Right lobe of liver (tissue), 6 donors: ENCODE results near the gene TAAR6. TPM values are rescaled to one million over a fixed set of nuclear protein-coding genes. Genes with fewer than 3 reads are reported as not detected.
"Not testable (repeated sequence)": the region's sequence is repeated elsewhere in the genome, so short reads cannot be mapped to it uniquely, and the experiment has no call there.

Experiments used
- ATAC-seq, 4 donors: fragments of 200-7000 bp; cut with Tn5 transposase; one replicate each; pipeline ENCODE4 v1.9.1; 2020; ENCODE audit warnings: mild to moderate bottlenecking in 4 of 4, moderate library complexity in 4 of 4
- DNase-seq, 3 donors: peaks; one replicate each; pipeline ENCODE4 v3.0.0-alpha.2; 2020
- H3K27ac ChIP-seq, 3 donors: fragments of 200-600 bp; one replicate each; pipeline ENCODE4 v1.8.0; 2022
- H3K27me3 ChIP-seq, 2 donors: fragments of 200-600 bp; one replicate each; pipeline ENCODE4 v1.8.0; 2022
- H3K36me3 ChIP-seq, 4 donors: fragments of 200-600 bp; sonication (generic) in 1 of 4; one replicate each; pipeline versions ENCODE4 v1.5.1 to v1.8.0; 2017 to 2022; ENCODE audit warnings: control low read depth in 1 of 4
- H3K4me1 ChIP-seq, 4 donors: fragments of 200-600 bp; sonication (generic) in 1 of 4; one replicate each; pipeline versions ENCODE4 v1.5.1 to v1.8.0; 2017 to 2022; ENCODE audit warnings: control low read depth in 1 of 4
- H3K4me3 ChIP-seq, 3 donors: fragments of 200-600 bp; one replicate each; pipeline ENCODE4 v1.8.0; 2022
- H3K9me3 ChIP-seq, 4 donors: fragments of 200-600 bp; sonication (generic) in 1 of 4; one replicate each; pipeline versions ENCODE4 v1.5.1 to v1.8.0; 2017 to 2022; ENCODE audit warnings: control low read depth in 1 of 4
- POLR2A ChIP-seq: fragments of 450-650 bp; IDR thresholded peaks from one replicate; pipeline ENCODE4 v1.6.1; 2017; ENCODE audit warnings: antibody characterized with exemption, mild to moderate bottlenecking
- WGBS: methylation state at CpG from one replicate; pipeline ENCODE4 v1.1.6; 2018; ENCODE audit warnings: low coverage, low lambda C conversion rate; ENCODE audit not compliant: insufficient coverage; ENCODE audit errors: missing lambda C conversion rate; 5-methylcytosine and 5-hydroxymethylcytosine counted together
- intact Hi-C, 2 donors: fragments of 100-400 bp; cut with DNase I; formaldehyde crosslinking; loops; one replicate each; pipeline versions ENCODE4 v1.11.2 to v1.14.1; 2022
- total RNA-seq, 6 experiments: library from RNA; depleted of rRNA in 2 of 6; stranded (reverse); fragments of >200 nt in 2 of 6; fragmentation: NEBNext Ultra II Directional in 3 of 6; extraction: Animal tissue kit (Norgen Biotek cat#: 25700) in 3 of 6; gene quantifications; one replicate each; pipeline versions ENCODE4 v1.1.0 to v1.2.4, GENCODE V29; 2016 to 2023
- TF ChIP-seq, protein P1 (sequence below), 4 donors: fragments of 200-600 bp in 3 of 4; fragments of 450-650 bp in 1 of 4; IDR thresholded peaks; one replicate each; pipeline versions ENCODE4 v1.5.1 to v1.8.0; 2016 to 2022; ENCODE audit warnings: antibody characterized with exemption in 4 of 4, mild to moderate bottlenecking in 2 of 4
- donor health status: DM: no; HTN: yes; CAD: no.
- donor health status: DM: no; HTN: no; CAD: no.
- donor health status: DM: no; HTN: no; CAD: no.
- donor health status: DM: no; HTN: yes; CAD: no.
- donor health status: DM: no; HTN: yes; CAD: no.

TAAR6 gene
- total RNA-seq, 6 experiments from 2014 or later: not detected

DNA sequence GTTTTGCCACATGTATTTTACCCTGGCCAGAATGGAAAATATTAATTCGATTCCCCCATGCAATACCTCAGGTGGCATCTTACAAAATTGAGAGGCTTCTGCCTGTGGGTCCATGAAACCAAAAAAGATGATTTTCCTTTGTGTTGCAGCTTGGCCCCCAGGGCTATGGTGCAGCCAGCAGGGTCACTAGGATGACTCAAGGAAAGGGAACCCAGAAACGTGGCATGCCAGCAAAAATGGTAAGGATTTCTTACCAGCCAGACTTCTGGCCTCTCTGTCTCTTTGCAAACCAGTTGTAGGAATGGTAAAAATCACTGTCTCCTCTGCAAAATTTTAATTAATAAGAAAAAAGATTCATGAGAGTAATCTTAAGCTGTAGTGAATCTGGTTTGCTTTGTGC lies 43.7 kb upstream of the TAAR6 start:
- Histone ChIP-seq H3K4me3 (no peak overlapping the region), H3K4me1 (no peaks in the 10 kb centered on the region), H3K9me3 (no peaks in the 10 kb centered on the region), H3K27me3 (no peaks in the 10 kb centered on the region), H3K27ac (no peak overlapping the region), H3K36me3 (no peaks in the 10 kb centered on the region)
- no peak for TF ChIP-seq POLR2A
- TF ChIP-seq, protein P1, sequence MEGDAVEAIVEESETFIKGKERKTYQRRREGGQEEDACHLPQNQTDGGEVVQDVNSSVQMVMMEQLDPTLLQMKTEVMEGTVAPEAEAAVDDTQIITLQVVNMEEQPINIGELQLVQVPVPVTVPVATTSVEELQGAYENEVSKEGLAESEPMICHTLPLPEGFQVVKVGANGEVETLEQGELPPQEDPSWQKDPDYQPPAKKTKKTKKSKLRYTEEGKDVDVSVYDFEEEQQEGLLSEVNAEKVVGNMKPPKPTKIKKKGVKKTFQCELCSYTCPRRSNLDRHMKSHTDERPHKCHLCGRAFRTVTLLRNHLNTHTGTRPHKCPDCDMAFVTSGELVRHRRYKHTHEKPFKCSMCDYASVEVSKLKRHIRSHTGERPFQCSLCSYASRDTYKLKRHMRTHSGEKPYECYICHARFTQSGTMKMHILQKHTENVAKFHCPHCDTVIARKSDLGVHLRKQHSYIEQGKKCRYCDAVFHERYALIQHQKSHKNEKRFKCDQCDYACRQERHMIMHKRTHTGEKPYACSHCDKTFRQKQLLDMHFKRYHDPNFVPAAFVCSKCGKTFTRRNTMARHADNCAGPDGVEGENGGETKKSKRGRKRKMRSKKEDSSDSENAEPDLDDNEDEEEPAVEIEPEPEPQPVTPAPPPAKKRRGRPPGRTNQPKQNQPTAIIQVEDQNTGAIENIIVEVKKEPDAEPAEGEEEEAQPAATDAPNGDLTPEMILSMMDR (IDR thresholded peaks at IDR 0.05): no peak
- ATAC-seq (no peak), DNase-seq (no peak)
- WGBS: 53% methylated on average over 2 of the region's 2 CpGs
- intact Hi-C loops: loop anchor here (10.0 kb wide), 2 partner anchors 238 to 248 kb away; no protein-coding TSS in a partner anchor

DNA sequence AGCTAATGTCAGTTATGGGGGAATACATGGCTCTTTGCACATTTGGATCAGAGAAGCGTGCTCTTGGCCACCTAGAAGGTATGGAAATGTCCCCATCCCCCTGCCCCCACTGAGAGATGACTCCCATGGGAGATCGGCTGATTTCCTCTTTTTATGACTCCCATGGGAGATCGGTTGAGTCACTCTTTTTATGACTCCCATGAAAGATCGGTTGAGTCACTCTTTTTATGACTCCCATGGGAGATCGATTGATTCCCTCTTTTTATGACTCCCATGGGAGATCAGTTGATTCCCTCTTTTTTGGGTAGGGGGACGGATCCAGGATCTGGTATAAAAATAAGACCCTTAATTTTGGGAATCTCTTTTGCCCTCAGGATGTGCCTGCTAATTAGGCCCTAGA lies 42.3 kb upstream of the TAAR6 start:
- no peak for ATAC-seq
- no peak for TF ChIP-seq POLR2A
- TF ChIP-seq, protein P1 (IDR thresholded peaks at IDR 0.05): no peak
- H3K4me1 ChIP-seq: no peaks in the 10 kb centered on the region
- no peaks in the 10 kb centered on the region for H3K36me3 ChIP-seq
- 81% methylated on average over 6 of the region's 6 CpGs for WGBS
- H3K9me3 ChIP-seq: no peaks in the 10 kb centered on the region
- intact Hi-C loops: loop anchor here (10.0 kb wide), 2 partner anchors 237 to 247 kb away; no protein-coding TSS in a partner anchor
- no peak overlapping the region for H3K27ac ChIP-seq
- no peak for DNase-seq
- H3K27me3 ChIP-seq: no peaks in the 10 kb centered on the region
- no peak overlapping the region for H3K4me3 ChIP-seq

DNA sequence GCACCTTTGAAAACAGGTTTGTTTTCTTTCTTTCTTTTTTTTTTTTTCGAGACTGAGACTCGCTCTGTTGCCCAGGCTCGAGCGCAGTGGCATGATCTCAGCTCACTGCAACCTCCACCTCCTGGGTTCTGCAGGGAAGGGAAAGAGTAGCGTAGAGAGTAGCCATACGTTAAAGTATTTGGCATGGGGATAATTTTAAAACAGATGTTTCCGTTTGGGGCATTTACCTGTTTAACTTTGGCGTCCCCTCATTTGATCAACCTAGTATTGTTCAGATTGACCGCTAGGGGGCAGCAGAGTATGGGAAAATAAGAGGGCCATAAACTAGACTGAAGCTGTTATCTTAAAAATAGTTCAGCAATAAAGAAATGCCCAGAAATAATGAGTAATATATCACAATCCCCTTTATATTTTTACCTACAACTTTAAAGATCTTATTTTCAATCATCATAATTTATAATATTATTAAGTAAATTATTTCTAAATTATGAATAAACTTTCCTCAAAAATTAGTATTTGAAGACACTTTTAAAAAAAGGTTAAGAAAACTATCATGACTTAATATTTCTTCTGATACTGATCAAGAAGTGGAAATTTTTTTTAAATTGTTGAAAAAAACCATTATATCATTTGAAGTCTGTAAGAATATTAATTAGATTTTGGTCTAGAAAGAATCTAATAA lies 39.7 kb upstream of the TAAR6 start:
- no peaks in the 10 kb centered on the region for H3K4me1 ChIP-seq
- DNase-seq (peak in 2 of 3 donors; percentile 26 to 74), ATAC-seq (peak; percentile 78 to 93 (median 84))
- no peaks in the 10 kb centered on the region for H3K9me3 ChIP-seq
- no peak for TF ChIP-seq POLR2A
- TF ChIP-seq, protein P1 (IDR thresholded peaks at IDR 0.05): peak; percentile 88 to 90 (median 90)
- H3K27ac ChIP-seq: no peak overlapping the region
- peak overlapping the region in 1 of 3 donors; percentile 31 for H3K4me3 ChIP-seq
- intact Hi-C loops: no loop called here
- H3K27me3 ChIP-seq: no peaks in the 10 kb centered on the region
- 13% methylated on average over 9 of the region's 9 CpGs for WGBS
- no peaks in the 10 kb centered on the region for H3K36me3 ChIP-seq

DNA sequence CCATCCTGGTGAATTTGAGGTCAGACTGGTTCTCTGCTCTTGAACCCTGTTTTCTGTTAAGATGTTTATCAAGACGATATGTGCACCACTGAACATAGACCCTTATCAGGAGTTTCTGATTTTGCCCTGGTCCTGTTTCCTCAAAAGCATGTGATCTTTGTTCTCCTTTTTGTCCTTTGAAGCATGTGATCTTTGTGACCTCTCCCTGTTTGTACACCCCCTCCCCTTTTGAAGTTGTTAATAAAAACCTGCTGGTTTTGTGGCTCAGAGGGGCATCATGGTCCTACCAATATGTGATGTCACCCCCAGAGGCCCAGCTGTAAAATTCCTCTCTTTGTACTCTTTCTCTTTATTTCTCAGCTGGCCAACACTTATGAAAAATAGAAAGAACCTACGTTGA lies 35.6 kb upstream of the TAAR6 start:
- intact Hi-C loops: not testable (repeated sequence)

DNA sequence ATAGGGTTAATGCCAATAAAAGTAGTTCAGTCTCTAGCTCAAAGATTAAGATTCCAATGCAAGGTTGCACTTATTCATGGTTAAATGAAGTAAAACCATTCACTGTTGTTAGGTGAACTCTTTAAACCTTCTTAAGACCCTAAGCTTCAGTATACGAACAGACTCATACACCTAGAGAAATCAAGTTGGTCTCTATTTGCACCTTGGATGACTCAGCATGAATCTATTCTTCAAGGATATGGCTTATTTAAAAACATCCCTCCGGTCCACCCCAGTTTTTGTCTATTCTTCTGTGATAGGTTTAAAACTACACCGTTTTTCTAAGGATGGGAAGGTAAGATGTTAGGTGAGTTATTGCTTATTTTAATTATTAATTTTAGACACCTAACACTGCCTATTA lies 33.0 kb upstream of the TAAR6 start:
- Histone ChIP-seq H3K27ac (no peak overlapping the region), H3K4me3 (no peak overlapping the region), H3K4me1 (no peaks in the 10 kb centered on the region), H3K9me3 (no peaks in the 10 kb centered on the region), H3K27me3 (no peaks in the 10 kb centered on the region), H3K36me3 (no peaks in the 10 kb centered on the region)
- DNase-seq (no peak), ATAC-seq (no peak)
- intact Hi-C loops: no loop called here
- no peak for TF ChIP-seq POLR2A
- TF ChIP-seq, protein P1 (IDR thresholded peaks at IDR 0.05): no peak
- 72% methylated on average over 3 of the region's 3 CpGs for WGBS

More for the DNA sequence above, 35.6 kb upstream of the TAAR6 start:
- H3K9me3 ChIP-seq, ATAC-seq, DNase-seq, H3K4me3 ChIP-seq, H3K4me1 ChIP-seq, H3K27ac ChIP-seq, H3K36me3 ChIP-seq, H3K27me3 ChIP-seq: not testable (repeated sequence)
- WGBS: 86% methylated on average over 1 of the region's 2 CpGs
